ENCODE data around the gene ADCY7. TPM values are rescaled to one million over a fixed set of nuclear protein-coding genes. Genes with fewer than 3 reads are reported as not detected.

Gene ADCY7
- total and polyA plus RNA-seq, 9 of the 15 experiments (the other 6 are each of a cell fraction or from before 2014, with no cell fraction given) = 2.3 to 108 (median 28.6) TPM

DNA sequence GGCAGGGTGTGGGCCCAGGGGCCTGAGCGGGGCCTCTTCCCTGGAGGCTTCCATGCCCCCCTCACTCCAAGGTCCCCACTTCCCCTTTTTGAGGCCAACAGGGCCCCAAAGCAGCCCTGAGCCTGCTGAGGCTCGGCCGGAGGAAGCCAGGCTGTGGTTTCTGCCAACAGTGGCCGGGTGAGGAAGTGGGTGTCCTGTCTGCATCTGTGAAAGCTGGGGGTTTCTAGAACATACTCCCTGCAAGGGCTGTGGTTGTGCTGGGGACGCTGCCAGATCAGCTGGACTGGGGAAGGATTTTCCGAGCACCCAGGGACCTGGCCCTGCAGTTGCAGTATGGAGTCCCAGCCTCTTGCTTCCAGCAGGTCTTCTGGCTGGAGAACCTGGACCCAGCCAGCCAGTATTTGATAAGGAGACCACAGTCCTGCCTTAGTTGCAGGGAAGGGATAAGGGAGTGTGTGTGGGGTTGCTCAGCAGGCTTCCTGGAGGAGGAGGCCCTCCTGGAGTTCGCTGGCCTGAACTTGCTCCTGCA, 15.7 kb downstream of the ADCY7 start (continued):
- TF ChIP-seq, protein P1, sequence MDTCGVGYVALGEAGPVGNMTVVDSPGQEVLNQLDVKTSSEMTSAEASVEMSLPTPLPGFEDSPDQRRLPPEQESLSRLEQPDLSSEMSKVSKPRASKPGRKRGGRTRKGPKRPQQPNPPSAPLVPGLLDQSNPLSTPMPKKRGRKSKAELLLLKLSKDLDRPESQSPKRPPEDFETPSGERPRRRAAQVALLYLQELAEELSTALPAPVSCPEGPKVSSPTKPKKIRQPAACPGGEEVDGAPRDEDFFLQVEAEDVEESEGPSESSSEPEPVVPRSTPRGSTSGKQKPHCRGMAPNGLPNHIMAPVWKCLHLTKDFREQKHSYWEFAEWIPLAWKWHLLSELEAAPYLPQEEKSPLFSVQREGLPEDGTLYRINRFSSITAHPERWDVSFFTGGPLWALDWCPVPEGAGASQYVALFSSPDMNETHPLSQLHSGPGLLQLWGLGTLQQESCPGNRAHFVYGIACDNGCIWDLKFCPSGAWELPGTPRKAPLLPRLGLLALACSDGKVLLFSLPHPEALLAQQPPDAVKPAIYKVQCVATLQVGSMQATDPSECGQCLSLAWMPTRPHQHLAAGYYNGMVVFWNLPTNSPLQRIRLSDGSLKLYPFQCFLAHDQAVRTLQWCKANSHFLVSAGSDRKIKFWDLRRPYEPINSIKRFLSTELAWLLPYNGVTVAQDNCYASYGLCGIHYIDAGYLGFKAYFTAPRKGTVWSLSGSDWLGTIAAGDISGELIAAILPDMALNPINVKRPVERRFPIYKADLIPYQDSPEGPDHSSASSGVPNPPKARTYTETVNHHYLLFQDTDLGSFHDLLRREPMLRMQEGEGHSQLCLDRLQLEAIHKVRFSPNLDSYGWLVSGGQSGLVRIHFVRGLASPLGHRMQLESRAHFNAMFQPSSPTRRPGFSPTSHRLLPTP (IDR thresholded peaks at IDR 0.05; ENCODE audit: borderline replicate concordance, extremely low read depth, insufficient read length) = peak; percentile 25
- TF ChIP-seq SPI1 (IDR thresholded peaks at IDR 0.05; ENCODE audit: borderline replicate concordance, low read depth, low read length) = peak; percentile 100
- peak; percentile 20; the same call in 1 of the 2 replicates for TF ChIP-seq ARID1B (IDR thresholded peaks at IDR 0.05)
- TF ChIP-seq SRSF7 (optimal IDR thresholded peaks at IDR 0.05; ENCODE audit: low read depth, low read length) = no peak
- peak; percentile 36; the same call in 1 of the 2 replicates for TF ChIP-seq MYNN (IDR thresholded peaks at IDR 0.05)
- no peak for TF ChIP-seq MYNN (CRISPR knock-in tag; IDR thresholded peaks at IDR 0.05)
- TF ChIP-seq, protein P2, sequence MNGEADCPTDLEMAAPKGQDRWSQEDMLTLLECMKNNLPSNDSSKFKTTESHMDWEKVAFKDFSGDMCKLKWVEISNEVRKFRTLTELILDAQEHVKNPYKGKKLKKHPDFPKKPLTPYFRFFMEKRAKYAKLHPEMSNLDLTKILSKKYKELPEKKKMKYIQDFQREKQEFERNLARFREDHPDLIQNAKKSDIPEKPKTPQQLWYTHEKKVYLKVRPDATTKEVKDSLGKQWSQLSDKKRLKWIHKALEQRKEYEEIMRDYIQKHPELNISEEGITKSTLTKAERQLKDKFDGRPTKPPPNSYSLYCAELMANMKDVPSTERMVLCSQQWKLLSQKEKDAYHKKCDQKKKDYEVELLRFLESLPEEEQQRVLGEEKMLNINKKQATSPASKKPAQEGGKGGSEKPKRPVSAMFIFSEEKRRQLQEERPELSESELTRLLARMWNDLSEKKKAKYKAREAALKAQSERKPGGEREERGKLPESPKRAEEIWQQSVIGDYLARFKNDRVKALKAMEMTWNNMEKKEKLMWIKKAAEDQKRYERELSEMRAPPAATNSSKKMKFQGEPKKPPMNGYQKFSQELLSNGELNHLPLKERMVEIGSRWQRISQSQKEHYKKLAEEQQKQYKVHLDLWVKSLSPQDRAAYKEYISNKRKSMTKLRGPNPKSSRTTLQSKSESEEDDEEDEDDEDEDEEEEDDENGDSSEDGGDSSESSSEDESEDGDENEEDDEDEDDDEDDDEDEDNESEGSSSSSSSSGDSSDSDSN (IDR thresholded peaks at IDR 0.05; ENCODE audit: borderline replicate concordance in 1 of 2, low read depth in 2 of 2, low read length in 2 of 2) = peak in 1 of 2 experiments; percentile 52; a peak in 1 of 4 replicates
- peak; percentile 61 for TF ChIP-seq ZFX (CRISPR knock-in tag; IDR thresholded peaks at IDR 0.05)
- no peak for TF ChIP-seq MEF2A (IDR thresholded peaks at IDR 0.05; ENCODE audit: control insufficient read depth, low read depth, low read length)
- TF ChIP-seq, protein P3, sequence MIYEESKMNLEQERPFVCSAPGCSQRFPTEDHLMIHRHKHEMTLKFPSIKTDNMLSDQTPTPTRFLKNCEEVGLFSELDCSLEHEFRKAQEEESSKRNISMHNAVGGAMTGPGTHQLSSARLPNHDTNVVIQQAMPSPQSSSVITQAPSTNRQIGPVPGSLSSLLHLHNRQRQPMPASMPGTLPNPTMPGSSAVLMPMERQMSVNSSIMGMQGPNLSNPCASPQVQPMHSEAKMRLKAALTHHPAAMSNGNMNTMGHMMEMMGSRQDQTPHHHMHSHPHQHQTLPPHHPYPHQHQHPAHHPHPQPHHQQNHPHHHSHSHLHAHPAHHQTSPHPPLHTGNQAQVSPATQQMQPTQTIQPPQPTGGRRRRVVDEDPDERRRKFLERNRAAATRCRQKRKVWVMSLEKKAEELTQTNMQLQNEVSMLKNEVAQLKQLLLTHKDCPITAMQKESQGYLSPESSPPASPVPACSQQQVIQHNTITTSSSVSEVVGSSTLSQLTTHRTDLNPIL (CRISPR knock-in tag; IDR thresholded peaks at IDR 0.05) = no peak
- peak; percentile 53; the same call in 1 of the 2 replicates for TF ChIP-seq ZBTB7A (IDR thresholded peaks at IDR 0.05; ENCODE audit: borderline replicate concordance, control insufficient read depth, low read depth, low read length)
- TF ChIP-seq, protein P4, sequence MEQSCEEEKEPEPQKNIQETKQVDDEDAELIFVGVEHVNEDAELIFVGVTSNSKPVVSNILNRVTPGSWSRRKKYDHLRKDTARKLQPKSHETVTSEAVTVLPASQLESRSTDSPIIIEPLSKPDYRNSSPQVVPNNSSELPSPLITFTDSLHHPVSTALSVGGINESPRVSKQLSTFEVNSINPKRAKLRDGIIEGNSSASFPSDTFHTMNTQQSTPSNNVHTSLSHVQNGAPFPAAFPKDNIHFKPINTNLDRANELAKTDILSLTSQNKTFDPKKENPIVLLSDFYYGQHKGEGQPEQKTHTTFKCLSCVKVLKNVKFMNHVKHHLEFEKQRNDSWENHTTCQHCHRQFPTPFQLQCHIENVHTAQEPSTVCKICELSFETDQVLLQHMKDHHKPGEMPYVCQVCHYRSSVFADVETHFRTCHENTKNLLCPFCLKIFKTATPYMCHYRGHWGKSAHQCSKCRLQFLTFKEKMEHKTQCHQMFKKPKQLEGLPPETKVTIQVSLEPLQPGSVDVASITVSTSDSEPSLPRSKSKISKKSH (CRISPR knock-in tag; IDR thresholded peaks at IDR 0.05) = no peak
